Fibroblast of peridontal ligament (primary cell): ENCODE results near the gene SLC35B2.
"Not testable (repeated sequence)": the region's sequence is repeated elsewhere in the genome, so short reads cannot be mapped to it uniquely, and the experiment has no call there.

Experiments used
- DNase-seq: peaks from one replicate; pipeline ENCODE4 v3.0.0-alpha.2; 2010; ENCODE audit errors: extremely low read depth

Gene SLC35B2

DNA sequence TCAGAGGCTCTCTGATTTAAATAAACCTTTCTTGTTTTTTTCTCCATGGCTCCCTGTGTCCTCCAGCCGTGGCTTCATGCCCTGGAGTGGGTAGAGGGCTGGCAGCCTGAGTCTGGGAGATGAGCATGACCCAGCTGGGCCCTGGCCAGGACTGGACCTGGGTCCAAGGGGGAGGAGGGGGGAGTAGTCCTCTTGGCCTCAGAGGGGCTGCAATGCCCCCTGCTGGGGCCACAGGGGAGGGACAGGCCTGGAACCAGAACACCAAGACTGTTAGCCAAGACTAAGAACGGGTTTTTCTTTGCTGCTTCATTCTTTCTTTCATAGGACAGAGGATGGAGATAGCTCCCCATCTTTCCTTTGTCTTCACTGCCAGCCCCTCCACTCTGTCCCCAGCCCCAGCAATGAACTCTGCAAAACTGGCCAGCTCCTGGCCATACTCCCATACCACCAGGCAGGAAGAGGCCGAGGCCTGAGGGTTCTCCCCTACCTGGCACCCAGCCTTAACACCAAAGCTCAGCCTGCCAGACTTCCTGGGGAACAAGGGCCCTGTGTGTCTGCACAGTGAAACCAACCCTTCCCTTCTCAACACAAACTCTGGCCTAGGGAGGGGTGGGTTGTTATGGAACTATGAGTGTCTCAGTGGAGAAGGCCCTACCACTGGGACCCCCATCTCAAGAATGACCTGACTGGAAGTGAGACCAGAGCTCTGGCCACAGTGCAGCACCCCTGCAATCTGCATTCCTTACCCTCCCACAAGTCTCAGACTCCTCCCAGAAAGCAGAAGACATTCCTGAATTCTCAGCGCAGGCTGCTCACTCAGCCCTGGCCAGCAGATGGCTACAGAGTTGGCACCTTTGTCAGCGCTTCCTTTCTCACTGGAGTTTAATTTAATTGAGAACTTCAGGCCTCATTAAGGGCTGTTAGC is 23.0 kb downstream of the SLC35B2 start:
- peak; percentile 77 for DNase-seq

DNA sequence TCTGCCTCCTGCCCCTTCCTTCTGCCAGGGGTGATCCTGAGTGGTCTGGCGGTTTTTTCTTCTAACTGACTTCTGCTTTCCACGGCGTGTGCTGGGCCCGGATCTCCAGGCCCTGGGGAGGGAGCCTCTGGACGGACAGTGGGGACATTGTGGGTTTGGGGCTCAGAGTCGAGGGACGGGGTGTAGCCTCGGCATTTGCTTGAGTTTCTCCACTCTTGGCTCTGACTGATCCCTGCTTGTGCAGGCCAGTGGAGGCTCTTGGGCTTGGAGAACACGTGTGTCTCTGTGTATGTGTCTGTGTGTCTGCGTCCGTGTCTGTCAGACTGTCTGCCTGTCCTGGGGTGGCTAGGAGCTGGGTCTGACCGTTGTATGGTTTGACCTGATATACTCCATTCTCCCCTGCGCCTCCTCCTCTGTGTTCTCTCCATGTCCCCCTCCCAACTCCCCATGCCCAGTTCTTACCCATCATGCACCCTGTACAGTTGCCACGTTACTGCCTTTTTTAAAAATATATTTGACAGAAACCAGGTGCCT is 23.7 kb downstream of the SLC35B2 start:
- no peak for DNase-seq

DNA sequence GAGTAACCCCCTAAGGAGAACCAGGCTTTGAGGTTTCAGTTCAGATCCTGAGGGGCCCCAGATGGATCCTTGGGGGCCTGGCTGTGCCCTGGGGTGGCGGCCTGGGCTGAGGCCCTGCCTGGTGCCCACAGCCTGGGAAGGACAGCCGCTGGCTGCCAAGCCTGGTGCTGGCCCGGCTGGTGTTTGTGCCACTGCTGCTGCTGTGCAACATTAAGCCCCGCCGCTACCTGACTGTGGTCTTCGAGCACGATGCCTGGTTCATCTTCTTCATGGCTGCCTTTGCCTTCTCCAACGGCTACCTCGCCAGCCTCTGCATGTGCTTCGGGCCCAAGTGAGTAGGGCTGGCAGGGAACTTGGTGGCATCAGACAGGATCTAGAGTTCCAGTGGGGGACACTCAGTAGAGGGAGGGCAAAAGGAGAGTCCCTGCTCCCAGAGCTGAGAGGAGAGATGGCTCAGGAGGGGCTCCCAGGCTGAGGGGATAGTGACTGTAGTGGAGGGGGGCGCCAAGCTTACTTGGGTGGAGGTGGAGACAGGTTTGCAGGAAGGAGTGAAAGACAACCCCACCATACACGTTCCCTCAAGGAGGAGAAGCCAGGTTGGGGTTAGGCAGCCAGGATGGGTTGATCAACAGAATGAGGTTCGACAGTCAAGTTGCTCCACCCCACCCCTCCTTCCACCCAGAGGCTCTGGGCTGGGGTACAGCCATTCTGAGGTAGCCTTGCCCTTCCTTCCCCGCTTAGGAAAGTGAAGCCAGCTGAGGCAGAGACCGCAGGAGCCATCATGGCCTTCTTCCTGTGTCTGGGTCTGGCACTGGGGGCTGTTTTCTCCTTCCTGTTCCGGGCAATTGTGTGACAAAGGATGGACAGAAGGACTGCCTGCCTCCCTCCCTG is 24.4 kb downstream of the SLC35B2 start:
- no peak for DNase-seq

DNA sequence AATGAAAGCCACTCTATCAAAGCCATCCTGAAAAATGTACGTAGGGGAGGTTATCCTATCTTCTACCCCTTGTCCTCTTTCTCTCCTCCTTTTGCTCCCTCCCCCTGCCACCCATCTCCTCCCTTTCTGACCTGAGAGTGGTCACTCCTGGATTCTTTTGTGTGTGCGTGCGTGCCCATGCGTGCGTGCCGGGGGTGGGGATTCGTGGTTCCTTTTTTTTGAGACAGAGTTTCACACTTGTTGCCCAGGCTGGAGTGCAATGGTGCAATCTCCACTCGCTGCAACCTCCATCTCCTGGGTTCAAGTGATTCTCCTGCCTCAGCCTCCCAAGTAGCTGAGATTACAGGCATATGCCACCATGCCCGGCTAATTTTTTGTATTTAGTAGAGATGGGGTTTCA is 25.9 kb downstream of the SLC35B2 start:
- not testable (repeated sequence) for DNase-seq

DNA sequence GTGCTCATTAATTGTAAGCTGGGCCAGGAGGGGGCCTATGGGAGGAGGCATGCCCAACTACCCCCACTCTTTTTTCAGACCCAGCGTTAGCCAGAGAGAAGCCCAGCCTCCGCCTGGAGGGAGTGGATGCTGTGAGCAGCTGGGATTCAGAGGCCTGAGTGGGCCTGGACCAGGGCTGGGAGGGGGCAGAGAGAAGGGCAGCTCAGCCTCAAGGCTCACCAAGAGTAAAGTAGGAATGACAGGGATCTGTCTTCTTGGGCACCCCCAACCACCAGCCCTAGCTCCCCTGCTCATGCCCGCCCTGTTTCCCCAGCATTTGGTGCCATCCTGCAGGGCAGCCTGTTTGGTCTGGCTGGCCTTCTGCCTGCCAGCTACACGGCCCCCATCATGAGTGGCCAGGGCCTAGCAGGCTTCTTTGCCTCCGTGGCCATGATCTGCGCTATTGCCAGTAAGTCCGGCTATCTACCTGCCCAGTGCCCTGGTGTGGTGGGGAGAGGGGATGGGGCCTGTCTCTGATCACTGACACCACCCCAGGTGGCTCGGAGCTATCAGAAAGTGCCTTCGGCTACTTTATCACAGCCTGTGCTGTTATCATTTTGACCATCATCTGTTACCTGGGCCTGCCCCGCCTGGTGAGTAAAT is 27.2 kb downstream of the SLC35B2 start:
- DNase-seq: no peak

DNA sequence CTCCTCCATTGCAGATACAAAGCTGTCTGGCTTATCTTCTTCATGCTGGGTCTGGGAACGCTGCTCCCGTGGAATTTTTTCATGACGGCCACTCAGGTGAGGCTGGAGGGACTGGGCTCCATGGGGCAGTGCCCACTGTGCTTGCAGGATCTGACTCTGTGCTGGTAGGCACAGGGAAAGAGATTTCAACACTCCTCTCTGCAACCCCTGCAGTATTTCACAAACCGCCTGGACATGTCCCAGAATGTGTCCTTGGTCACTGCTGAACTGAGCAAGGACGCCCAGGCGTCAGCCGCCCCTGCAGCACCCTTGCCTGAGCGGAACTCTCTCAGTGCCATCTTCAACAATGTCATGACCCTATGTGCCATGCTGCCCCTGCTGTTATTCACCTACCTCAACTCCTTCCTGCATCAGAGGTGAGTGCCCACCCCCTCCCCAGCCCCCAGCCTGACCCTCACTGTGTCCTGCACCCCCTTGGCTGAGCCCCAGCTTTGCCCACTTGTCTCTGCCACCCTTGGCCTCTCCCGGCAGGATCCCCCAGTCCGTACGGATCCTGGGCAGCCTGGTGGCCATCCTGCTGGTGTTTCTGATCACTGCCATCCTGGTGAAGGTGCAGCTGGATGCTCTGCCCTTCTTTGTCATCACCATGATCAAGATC is 27.8 kb downstream of the SLC35B2 start:
- DNase-seq: no peak

DNA sequence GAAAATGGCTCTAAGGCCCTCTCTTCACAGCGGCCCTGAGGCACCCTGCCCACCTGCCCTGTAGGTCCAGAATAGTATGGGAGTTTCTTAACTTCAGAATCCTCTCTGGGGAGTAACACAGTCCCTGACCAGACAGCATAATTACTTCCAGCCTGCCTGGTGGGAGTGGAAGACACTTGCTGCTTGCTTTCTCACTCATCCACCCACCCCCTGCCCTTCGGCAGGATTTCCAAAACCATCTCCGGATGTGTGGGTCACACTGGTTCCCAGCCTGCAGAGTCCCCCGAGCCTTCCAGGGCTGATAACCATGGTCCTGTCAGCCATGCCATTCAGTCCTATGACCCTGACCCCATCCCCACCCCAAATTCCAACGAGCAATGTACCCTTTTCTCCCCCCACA is 28.5 kb downstream of the SLC35B2 start:
- no peak for DNase-seq

DNA sequence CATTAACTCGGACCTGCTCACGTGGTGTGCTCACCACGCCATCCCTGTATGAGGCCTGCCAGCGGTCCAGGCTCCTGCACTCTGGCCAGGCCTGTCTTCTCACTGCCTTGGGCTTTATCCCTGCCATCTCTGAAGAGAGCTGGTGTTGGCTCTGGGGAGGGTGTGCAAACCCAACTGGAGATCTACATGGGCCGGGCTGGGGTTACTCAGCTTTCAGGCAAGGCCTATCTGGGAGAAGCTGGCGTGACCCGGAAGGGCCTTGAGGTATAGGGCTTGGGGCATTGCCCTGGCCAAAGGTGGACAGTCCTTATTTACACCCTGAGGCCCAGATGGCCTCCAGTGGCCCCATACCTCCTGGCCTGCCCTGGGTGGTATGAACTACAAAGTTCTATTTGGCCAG is 28.9 kb downstream of the SLC35B2 start:
- DNase-seq: no peak

DNA sequence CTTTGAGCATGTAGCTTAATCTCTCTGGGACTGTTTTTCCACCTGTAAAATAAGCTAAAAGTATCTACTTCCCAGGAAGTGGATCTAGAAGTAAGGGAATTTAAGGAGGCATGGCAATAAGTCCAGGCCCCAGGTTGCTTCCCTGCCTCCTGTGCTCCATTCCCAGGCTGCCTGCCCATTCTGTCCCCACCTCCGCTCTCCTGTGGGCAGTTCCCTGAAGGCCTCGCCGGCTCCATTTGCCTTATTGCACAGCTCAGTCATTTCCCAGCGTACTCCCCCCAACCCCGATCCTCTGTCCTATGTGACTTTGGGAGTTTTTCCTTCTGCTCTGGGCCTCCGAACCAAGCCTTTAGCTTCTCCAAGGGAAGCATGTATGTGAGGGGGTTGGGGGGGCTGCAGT is 29.3 kb downstream of the SLC35B2 start:
- no peak for DNase-seq

DNA sequence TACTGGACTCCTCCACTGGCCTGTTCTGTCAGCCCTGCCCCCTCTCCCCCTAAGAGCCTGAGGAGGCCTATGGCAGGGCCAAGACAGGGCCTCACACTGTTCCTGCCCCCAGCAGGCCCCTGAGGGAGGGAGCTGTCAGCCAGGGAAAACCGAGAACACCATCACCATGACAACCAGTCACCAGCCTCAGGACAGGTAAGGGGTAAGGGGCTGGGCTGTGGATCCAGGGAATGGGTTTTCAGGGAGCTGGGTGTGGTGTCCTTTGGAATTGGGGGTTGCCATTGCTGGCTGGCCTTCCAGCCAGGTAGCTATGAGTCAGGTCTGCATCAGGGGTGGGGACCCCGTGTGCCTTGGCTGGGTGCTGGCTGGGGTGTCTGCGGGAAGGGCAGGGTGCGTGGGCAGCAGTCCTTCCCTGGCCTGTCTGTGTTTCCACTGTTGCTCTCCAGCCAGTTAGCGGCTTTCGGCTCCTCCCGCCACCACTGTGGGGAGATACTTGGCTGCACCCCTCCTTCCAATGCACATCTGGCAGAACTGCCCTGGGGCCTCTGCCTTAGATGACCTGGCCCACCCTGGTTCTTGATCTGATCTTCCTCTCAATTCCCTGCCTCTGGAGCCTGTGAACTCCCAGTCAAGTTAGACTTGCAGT is 30.1 kb downstream of the SLC35B2 start:
- DNase-seq: no peak

DNA sequence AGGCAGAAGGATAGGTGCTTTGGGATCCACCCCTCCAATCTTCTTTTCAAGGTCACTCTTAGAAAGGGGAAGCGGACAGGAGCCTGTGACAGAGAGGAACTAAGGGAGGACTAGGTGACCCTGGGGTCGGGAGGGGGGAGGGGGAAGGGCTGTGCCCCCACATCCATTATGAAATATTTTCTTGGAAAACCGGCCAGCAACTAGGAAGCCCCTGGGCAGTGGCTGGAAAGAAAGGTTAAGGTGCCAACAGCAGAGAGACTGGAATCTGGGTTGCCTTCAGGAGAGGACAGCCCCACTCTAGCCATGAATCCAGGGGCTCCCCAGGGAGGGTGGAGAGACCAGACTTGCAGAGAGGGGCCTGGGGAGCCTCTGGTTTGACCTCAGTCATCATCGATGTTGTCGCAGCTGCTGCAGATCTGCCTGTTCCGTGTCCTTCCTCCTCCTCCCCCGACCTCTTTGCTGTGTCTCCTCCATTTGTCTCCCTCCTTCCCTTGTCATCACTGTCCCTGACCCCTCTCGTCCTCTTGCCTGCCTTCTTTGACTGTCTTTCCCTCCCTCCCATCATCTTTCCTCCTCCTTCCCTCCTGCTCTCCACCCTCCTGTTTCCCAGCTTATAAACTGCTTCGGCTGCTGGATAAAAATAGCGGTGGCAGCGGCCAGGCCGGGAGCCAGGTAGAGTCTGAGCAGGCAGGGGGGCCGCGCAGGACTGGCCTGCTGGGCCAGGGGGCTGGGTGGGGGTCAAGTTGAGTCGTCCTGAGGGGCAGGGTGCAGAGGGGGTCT is 30.8 kb downstream of the SLC35B2 start:
- DNase-seq: no peak

DNA sequence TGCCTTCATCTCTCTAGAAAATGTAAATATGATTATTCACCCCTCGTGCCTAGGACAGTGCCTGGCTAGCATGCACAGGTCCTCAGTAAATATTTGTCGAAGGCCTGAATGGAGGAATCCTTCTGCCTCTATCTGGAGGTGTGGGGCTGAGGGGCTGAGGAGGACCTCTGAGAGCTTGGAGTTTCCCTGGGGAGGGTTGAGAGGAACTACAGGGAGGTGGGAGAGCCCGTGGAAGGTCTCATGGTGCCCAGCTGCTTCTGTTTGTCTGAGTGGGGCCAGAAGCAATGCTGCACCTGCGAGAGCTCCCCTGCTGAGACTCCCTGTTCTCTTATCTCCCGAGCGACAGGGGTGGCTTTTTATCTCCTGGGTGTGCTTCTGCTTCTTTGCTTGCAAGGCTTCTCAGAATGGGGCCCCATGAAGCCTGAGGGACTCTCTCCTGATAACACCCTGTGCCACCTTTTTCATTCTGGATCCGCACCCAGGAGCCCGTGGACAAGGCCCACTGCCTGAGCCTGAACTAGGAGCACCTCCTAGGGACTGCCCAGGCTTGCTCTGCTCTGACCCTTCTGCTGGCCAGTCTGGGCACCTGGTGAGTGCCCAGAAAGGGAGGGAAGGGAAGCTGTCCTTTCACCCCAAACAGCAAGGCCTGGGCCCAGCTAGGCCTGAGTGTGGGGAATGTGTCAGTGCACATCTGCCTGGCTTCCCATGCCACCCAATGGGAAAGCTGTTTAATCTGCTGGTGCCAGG is 31.6 kb downstream of the SLC35B2 start:
- DNase-seq: no peak

DNA sequence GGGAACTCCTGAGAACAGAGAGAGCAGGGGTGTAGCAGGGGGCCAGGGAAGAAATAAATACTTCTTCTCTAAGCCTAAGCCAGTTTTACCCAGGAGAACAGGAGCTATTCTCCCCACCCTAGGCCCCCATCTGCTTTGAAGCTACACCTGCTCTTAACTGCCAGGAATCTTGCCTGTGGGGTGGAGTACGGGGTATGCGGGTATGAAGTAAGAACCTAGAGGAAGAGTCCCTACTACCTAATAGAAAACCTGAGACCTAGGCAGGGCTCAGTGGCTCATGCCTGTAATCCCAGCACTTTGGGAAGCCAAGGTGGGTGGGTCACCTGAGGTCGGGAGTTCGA is 32.4 kb downstream of the SLC35B2 start:
- DNase-seq: no peak

DNA sequence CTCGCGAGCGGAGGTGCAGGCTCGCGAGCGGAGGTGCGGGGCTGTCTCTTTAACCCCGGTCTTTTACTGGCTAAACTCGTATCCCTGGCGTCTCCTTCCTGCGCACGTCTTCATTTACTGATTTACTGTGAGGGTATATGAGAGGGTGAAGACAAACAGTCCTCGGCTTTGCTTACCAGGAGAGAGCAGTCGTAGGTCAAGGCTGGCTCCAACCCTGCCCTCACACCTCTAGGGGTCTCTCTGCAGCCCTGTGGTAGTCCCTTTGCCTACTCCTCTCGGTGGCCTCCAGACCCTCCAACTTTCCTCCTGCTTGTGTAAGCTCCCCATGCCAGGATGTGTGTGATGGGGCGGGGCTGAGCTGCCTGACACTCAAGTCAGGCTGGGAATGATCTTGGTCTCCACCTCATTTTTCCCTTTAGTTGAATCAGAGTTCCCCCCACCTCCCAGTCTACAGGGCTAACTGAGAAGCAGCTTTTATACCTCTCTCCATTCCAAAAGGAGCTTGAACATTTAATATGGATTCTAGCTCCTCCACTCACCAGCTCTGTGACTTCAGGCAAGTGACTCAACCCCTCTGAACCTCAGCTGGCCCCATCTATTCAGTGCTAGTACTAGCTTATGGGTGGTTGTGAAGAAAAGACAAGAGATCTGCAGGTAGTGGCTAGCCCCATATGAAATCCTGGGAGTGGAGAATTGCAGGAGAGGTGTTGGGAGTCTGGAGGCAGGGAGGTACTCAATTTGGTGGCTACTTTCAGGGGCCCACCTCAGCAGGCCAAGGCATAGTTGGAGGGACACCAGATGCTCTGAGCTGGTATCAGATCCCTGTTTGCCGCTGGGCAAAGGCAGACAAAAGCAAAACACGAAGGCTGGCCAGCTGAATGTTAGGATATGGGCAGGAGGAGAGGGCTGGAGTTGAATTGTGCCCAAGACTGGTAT is 33.0 kb downstream of the SLC35B2 start:
- DNase-seq: no peak

DNA sequence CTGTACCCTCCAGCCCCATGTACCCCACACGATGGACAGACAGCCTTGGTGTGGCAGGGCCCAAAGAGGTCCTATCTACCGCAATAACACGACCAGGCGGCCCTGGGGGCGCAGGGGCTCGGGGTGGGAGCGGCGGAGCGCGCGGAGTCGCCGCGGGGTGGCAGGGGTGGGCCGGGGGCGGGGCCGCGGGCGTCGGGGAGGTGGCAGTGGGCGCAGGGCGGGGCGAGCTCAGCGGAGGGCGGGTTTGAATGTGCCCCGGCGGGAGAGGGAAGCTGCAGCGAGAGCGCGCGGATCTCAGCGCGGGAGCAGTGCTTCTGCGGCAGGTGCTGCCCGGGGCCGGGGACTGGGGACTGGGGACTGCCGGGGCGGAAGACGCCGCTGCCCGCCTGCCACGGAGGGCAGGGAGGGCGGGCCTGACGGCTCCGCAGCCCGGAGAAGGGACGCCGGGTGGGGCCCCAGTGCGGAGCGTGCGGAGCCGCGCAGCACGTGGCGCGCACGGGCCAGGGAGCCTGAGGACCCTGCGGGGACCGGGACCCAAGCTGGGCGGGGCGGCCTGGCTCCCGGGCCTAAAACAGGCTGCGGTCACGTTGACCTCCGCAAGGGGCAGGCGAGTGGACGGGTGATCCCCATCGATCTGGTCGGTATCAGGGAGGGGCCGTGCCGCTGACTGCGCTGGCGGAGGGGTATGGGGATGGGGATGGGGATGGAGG is 33.9 kb downstream of the SLC35B2 start, which contains the start of gene SLC29A1:
Gene SLC29A1, plus strand, starts transcription at position 277 of the 710 bp plus-strand sequence. CDS start 3,719 bp downstream, outside the sequence.
- DNase-seq: no peak

DNA sequence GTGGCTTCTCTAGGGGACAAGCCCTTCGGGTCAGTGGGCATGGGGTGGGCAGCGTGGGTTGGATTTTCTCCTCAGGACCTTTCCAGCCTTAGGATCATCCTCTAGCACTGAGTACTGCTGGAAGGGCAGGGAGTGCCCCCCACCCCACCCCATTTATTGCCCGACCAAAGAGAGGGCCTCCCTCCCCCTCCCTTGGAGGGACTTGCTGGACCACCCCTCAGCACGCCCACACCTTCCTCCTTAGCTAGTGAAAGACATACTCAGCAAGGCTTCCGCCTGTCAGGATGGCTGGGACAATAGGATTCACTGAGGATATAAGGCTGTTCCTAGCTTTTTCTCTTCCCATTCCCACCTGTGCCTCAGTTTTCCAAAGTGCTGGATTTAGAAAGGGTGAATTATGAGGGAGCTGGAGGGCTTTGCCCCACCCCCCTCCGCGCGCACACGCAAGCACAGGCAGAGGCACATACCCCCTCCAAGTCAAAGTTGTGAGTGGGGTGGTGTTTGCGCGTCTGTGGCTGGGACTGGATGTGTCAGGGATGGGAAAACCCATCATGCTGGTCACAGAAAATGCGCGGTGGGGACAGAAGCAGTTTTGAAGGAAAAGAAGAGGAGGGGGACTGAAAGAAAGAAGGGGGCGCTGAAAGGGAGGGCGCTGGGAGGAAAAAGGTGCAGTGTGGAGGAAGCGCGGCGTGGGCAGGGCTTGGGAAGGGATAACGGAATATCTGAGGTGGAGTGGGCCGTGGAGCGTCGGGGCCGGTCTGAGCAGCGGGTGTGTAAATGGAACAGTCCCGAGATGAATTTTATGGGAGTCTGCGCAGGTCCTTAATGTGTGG is 34.6 kb downstream of the SLC35B2 start:
- DNase-seq: no peak

DNA sequence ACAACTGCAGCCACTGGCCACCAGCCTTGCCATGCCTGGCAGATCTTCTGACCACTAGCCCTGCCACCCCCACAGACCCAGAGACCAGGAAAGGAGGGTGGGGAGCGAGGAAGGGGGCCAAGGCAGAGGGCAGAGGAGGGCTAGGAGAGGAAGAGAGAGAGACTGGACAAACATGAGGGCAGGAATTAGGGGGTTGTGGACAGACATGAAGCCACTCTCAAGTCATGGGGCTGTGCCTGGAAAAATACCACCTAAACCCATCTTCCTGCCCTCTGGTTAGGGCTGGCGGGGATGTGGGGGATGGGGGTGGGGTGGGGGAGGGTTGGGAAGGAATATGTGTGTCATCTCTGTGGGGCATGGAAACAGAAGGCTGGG is 35.4 kb downstream of the SLC35B2 start:
- no peak for DNase-seq
